ENCODE data around the gene ARVCF. TPM values are rescaled to one million over a fixed set of nuclear protein-coding genes. Genes with fewer than 3 reads are reported as not detected.

ARVCF gene
- 74.5 and 107 TPM in 2 replicates for total RNA-seq

- Histone ChIP-seq H3K36me3 (ENCODE audit: control insufficient read depth, insufficient read depth, low read length) (no peaks in the 10 kb centered on the region), H3K4me3 (ENCODE audit: low read depth, low read length) (peak within 1 kb of the TSS; percentile 60), H3K27me3 (ENCODE audit: control insufficient read depth, insufficient read depth, low read length) (peaks cover 18% of the 10 kb centered on the region)
- DNase-seq (ENCODE audit: low read depth): no peak
- TF ChIP-seq, protein P1, sequence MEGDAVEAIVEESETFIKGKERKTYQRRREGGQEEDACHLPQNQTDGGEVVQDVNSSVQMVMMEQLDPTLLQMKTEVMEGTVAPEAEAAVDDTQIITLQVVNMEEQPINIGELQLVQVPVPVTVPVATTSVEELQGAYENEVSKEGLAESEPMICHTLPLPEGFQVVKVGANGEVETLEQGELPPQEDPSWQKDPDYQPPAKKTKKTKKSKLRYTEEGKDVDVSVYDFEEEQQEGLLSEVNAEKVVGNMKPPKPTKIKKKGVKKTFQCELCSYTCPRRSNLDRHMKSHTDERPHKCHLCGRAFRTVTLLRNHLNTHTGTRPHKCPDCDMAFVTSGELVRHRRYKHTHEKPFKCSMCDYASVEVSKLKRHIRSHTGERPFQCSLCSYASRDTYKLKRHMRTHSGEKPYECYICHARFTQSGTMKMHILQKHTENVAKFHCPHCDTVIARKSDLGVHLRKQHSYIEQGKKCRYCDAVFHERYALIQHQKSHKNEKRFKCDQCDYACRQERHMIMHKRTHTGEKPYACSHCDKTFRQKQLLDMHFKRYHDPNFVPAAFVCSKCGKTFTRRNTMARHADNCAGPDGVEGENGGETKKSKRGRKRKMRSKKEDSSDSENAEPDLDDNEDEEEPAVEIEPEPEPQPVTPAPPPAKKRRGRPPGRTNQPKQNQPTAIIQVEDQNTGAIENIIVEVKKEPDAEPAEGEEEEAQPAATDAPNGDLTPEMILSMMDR (IDR thresholded peaks at IDR 0.05; ENCODE audit: insufficient read depth, low read length, poor library complexity, severe bottlenecking): no peak
Measured at GRCh38 chr22:20016734-20017621, at the start of gene ARVCF. TSS of gene ARVCF (minus strand) at chr22:20016823. CDS start at chr22:19990794, 26,029 bp downstream.

DNA sequence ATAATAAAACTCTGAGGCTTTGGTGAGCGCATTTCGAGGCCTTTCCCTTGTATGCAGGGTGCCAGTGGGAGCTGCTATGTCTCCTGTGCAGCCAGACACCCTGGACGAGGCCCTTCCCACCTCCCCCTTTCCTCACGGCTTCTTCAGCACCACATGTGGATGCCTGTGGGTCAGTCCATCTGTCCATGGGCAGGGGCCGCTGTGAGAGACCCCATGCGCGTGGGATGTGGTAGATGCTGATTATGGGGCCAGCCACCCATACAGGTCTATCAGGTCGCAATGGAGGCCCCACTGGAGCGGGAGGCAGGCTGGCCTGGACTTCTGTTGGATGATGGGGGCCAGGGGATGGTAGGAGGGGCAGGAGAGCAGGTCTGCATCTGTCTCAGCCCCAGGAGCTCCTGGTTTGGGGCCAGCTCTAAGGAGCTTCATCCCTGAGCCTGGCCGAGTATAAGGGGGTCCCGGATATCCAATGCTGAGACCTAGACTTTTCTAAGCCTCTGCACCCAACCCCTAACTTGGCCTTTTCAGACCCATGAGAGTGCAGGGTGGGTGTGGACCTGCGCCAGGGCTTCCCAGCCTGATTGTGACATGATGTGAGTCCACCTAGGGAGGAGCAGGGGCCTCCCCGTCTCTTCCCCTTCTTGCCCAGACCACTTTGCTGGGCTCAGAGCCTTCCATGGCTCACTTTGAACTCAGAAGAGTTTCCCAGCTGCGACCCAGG, 49.4 kb upstream of the ARVCF start:
- H3K36me3 ChIP-seq (ENCODE audit: control insufficient read depth, insufficient read depth, low read length): peaks cover 1% of the 10 kb centered on the region
- TF ChIP-seq, protein P1 (IDR thresholded peaks at IDR 0.05; ENCODE audit: insufficient read depth, low read length, poor library complexity, severe bottlenecking): no peak
- DNase-seq (ENCODE audit: low read depth): no peak
- H3K4me3 ChIP-seq (ENCODE audit: low read depth, low read length): no peak overlapping the region
- no peaks in the 10 kb centered on the region for H3K27me3 ChIP-seq (ENCODE audit: control insufficient read depth, insufficient read depth, low read length)

DNA sequence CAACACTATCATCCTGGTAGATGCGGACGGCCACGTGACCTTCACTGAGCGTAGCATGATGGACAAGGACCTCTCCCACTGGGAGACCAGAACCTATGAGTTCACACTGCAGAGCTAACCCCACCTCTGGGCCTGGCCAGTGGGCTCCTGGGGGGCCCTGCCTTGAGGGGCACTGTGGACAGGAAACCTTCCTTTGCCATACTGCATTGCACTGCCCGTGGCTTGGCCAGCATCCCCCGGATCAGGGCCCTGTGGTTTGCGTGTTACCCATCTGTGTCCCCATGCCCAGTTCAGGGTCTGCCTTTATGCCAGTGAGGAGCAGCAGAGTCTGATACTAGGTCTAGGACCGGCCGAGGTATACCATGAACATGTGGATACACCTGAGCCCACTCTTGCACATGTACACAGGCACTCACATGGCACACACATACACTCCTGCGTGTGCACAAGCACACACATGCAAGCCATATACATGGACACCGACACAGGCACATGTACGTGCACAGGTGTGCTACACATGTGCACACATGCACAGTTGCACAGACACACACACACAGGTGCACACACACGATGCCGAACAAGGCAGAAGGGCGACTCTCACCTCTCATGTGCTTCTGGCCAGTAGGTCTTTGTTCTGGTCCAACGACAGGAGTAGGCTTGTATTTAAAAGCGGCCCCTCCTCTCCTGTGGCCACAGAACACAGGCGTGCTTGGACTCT, 48.1 kb upstream of the ARVCF start:
- no peaks in the 10 kb centered on the region for H3K27me3 ChIP-seq (ENCODE audit: control insufficient read depth, insufficient read depth, low read length)
- TF ChIP-seq, protein P1 (IDR thresholded peaks at IDR 0.05; ENCODE audit: insufficient read depth, low read length, poor library complexity, severe bottlenecking): no peak
- H3K36me3 ChIP-seq (ENCODE audit: control insufficient read depth, insufficient read depth, low read length): peaks cover 1% of the 10 kb centered on the region
- DNase-seq (ENCODE audit: low read depth): no peak
- no peak overlapping the region for H3K4me3 ChIP-seq (ENCODE audit: low read depth, low read length)

DNA sequence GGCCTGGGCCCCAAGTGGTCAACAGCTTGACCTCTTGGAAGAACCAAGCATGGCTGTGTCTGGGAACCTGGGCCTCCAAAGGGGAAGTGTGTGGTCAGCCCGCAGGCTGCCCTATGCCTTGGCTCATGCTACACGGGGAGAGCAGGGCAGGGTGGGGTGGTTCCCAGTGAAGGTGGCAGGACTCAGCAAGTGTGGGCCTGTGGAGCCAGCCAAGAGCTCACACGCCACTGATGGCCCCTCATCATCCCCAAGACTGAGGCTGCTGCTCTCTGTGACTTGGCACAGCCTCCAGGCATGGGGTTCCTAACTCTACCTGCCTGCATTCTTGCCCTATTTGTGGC, 47.5 kb upstream of the ARVCF start:
- no peak for DNase-seq (ENCODE audit: low read depth)
- TF ChIP-seq, protein P1 (IDR thresholded peaks at IDR 0.05; ENCODE audit: insufficient read depth, low read length, poor library complexity, severe bottlenecking): no peak
- H3K4me3 ChIP-seq (ENCODE audit: low read depth, low read length): no peak overlapping the region
- H3K36me3 ChIP-seq (ENCODE audit: control insufficient read depth, insufficient read depth, low read length): peaks cover 1% of the 10 kb centered on the region
- no peaks in the 10 kb centered on the region for H3K27me3 ChIP-seq (ENCODE audit: control insufficient read depth, insufficient read depth, low read length)

- peaks cover 1% of the 10 kb centered on the region for H3K36me3 ChIP-seq (ENCODE audit: control insufficient read depth, insufficient read depth, low read length)
- TF ChIP-seq, protein P1 (IDR thresholded peaks at IDR 0.05; ENCODE audit: insufficient read depth, low read length, poor library complexity, severe bottlenecking): no peak
Measured at GRCh38 chr22:20063271-20064139, 46.9 kb upstream of the ARVCF start.

More at GRCh38 chr22:20063271-20064139, 46.9 kb upstream of the ARVCF start:
- no peaks in the 10 kb centered on the region for H3K27me3 ChIP-seq (ENCODE audit: control insufficient read depth, insufficient read depth, low read length)
- H3K4me3 ChIP-seq (ENCODE audit: low read depth, low read length): no peak overlapping the region
- no peak for DNase-seq (ENCODE audit: low read depth)

Measured in kidney epithelial cell (primary cell).